Pulmonary artery endothelial cell (primary cell): Measurements from ENCODE around the gene TTLL6. TPM values are rescaled to one million over a fixed set of nuclear protein-coding genes. Genes with fewer than 3 reads are reported as not detected.

Source experiments
- DNase-seq: peaks from one replicate; pipeline ENCODE4 v3.0.0-alpha.2; 2011; ENCODE audit warnings: low read depth, low spot score
- total RNA-seq: library from RNA; depleted of rRNA; stranded (reverse); fragments of >200 nt; gene quantifications from 2 replicates; pipeline ENCODE4 v1.2.3, GENCODE V29; 2014

TTLL6 gene
- total RNA-seq, 1 donor from 2014 or later: not detected

- no peak for DNase-seq
Observed at GRCh38 chr17:48761114-48761513, 55.9 kb downstream of the TTLL6 start.

GRCh38 chr17:48760411-48760810 lies 56.6 kb downstream of the TTLL6 start:
- DNase-seq: no peak

GRCh38 chr17:48759288-48759687 lies 57.7 kb downstream of the TTLL6 start:
- DNase-seq: no peak

GRCh38 chr17:48757524-48757961 lies 59.5 kb downstream of the TTLL6 start:
- no peak for DNase-seq

GRCh38 chr17:48756830-48757251 lies 60.2 kb downstream of the TTLL6 start:
- DNase-seq: no peak

- DNase-seq: no peak
Observed at GRCh38 chr17:48755356-48755755, 61.7 kb downstream of the TTLL6 start.

GRCh38 chr17:48754500-48755261 lies 62.3 kb downstream of the TTLL6 start:
- no peak for DNase-seq

- DNase-seq: no peak
Observed at GRCh38 chr17:48753794-48754499, 63.1 kb downstream of the TTLL6 start.

- DNase-seq: no peak
Observed at GRCh38 chr17:48752399-48753288, 64.4 kb downstream of the TTLL6 start.

GRCh38 chr17:48751733-48752398 lies 65.2 kb downstream of the TTLL6 start:
- DNase-seq: no peak

- no peak for DNase-seq
Observed at GRCh38 chr17:48751172-48751571, 65.9 kb downstream of the TTLL6 start.

- DNase-seq: no peak
Observed at GRCh38 chr17:48749621-48750553, 67.1 kb downstream of the TTLL6 start.

- no peak for DNase-seq
Observed at GRCh38 chr17:48748718-48749566, 68.1 kb downstream of the TTLL6 start.

- no peak for DNase-seq
Observed at GRCh38 chr17:48747445-48748363, 69.3 kb downstream of the TTLL6 start.

- no peak for DNase-seq
Observed at GRCh38 chr17:48746916-48747444, 70.0 kb downstream of the TTLL6 start.

GRCh38 chr17:48745381-48746275 lies 71.4 kb downstream of the TTLL6 start:
- no peak for DNase-seq

- no peak for DNase-seq
Observed at GRCh38 chr17:48740537-48740936, 76.5 kb downstream of the TTLL6 start.
